Large intestine (tissue), 3 donors: Measurements from ENCODE around the gene ELF4. TPM values are rescaled to one million over a fixed set of nuclear protein-coding genes. Genes with fewer than 3 reads are reported as not detected.

Experiments used
- DNase-seq, 2 donors: peaks; one replicate each; pipeline versions ENCODE4 v3.0.0 to v3.0.0-alpha.2; 2013
- H3K27ac ChIP-seq: one replicate; pipeline ENCODE4 v1.5.1; 2013; ENCODE audit warnings: low read length
- H3K27me3 ChIP-seq: 2 replicates; pipeline ENCODE4 v1.6.1; 2013; ENCODE audit warnings: low read length; ENCODE audit not compliant: control insufficient read depth, insufficient read depth
- H3K36me3 ChIP-seq: 2 replicates; pipeline ENCODE4 v1.6.1; 2013; ENCODE audit warnings: low read length; ENCODE audit not compliant: control insufficient read depth, insufficient read depth
- H3K4me1 ChIP-seq: one replicate; pipeline ENCODE4 v1.6.1; 2013; ENCODE audit warnings: low read length; ENCODE audit not compliant: control insufficient read depth, insufficient read depth
- H3K4me3 ChIP-seq: one replicate; pipeline ENCODE4 v1.5.1; 2013; ENCODE audit warnings: low read length
- H3K9me3 ChIP-seq: one replicate; pipeline ENCODE4 v1.6.1; 2013; ENCODE audit warnings: mild to moderate bottlenecking, low read depth, low read length, moderate library complexity; ENCODE audit not compliant: control insufficient read depth
- WGBS: methylation state at CpG from one replicate; pipeline ENCODE4 v1.1.5; 2013; ENCODE audit warnings: low lambda C conversion rate; ENCODE audit not compliant: insufficient coverage; 5-methylcytosine and 5-hydroxymethylcytosine counted together
- polyA plus RNA-seq: library from polyadenylated mRNA; unstranded; fragments of 120-200 nt; gene quantifications from one replicate; pipeline ENCODE4 v1.2.1, GENCODE V29; 2013

The ELF4 gene
- polyA plus RNA-seq, 1 donor, result 32.0 TPM

DNA sequence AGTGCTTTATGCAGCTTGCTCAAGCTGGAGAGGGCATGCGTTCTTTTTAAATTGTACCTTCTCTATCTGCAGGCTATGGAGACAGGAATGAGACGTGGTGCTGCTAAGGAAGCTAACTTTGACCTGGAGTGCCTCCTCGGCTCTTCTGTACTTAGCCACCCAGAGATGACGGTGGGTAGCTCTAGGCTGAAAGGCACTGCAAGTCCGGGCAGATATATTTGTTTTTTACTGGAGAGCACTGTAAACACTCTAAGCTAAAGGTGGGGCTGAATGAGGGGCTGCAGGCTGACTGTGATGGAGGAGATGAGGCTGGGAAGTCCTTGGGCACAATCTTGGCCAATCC is 12.1 kb downstream of the ELF4 start:
- H3K27ac ChIP-seq, result peak overlapping the region; percentile 85
- no CpG with 5 or more reads among the region's 5 CpGs for WGBS
- H3K4me1 ChIP-seq, result peaks cover 40% of the 10 kb centered on the region

DNA sequence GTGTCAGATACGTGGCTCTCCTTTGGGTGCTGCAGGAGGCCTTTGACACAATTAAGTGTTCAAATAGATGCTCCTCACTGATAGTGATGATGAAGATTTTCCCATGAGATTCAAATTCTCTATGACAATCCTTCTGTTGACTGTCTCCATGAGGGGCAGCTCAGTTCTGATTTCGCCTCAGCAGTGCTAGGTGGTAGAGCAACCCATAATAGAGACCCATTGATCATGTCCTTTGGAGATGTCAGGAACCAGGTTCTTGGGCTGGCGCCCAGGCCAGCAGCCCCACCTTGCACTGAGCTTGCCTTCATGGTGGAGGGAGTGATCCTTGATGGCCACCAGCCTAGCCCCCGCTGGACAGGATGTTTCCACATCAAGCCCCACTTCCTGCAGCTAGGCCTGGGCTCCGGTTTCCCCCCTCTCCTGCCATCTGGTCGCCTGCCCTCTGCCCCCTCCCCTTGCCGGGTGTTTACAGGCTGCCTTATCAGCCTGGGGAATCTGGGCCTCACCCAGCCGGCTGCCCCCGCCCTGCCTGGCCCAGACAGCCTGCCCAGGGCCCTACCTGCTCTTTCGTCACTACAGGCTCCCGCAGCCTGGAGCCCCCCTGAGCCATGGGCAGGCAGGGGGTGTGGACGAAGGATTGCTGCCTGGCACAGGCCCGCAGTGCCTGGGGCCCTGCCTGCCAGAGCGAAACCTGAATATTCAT is 12.6 kb downstream of the ELF4 start:
- no peak overlapping the region for H3K4me3 ChIP-seq
- no peaks in the 10 kb centered on the region for H3K9me3 ChIP-seq
- no peaks in the 10 kb centered on the region for H3K36me3 ChIP-seq
- H3K4me1 ChIP-seq, result peaks cover 43% of the 10 kb centered on the region
- peak overlapping the region; percentile 85 for H3K27ac ChIP-seq
- WGBS, result no CpG with 5 or more reads among the region's 14 CpGs
- peak; percentile 64 to 74 for DNase-seq
- H3K27me3 ChIP-seq, result no peaks in the 10 kb centered on the region

More for the DNA sequence above, 12.1 kb downstream of the ELF4 start:
- Histone ChIP-seq H3K4me3 (no peak overlapping the region), H3K27me3 (no peaks in the 10 kb centered on the region), H3K36me3 (no peaks in the 10 kb centered on the region), H3K9me3 (no peaks in the 10 kb centered on the region)
- no peak for DNase-seq

DNA sequence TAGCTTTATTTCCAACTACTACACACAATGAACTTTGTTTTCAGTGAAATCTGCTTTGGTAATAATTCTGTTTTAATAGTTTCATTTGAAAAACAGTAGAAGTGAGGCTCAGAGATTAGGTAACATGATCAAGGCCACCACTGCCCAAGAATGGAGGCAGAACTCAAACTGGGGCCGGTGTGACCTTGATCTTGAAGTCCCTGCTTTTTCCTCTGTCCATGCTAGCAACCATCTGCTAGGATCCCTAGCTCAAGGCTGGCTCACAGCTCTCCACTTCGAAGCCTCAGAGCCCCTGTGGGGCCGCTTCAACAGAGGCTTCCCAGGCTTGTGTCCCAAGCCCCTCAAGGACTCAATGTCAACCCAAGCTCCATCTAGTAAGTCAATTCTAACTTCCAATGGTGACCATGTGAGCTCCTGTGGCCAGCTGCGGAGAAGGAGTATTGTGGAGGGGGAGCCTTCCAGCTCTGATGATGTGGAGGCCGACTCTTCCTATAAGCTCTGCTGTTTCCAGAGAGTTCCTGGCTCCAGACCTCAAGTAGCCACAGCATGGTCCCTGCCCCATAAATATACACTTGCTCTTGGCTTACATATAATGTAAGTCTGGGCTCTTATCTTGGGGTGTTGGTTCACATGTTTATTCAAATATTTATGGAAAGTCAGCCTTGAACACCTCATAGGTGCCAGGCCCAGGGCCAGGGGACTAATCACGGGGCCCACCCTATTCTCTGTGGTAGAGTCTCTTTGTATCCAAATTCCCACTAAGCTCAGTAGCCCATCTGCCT is 14.9 kb downstream of the ELF4 start:
- no peak for DNase-seq
- H3K4me1 ChIP-seq, result peaks cover 56% of the 10 kb centered on the region
- no peaks in the 10 kb centered on the region for H3K36me3 ChIP-seq
- WGBS, result no CpG with 5 or more reads among the region's 6 CpGs
- no peaks in the 10 kb centered on the region for H3K27me3 ChIP-seq
- H3K27ac ChIP-seq, result no peak overlapping the region
- H3K9me3 ChIP-seq, result no peaks in the 10 kb centered on the region
- H3K4me3 ChIP-seq, result no peak overlapping the region

DNA sequence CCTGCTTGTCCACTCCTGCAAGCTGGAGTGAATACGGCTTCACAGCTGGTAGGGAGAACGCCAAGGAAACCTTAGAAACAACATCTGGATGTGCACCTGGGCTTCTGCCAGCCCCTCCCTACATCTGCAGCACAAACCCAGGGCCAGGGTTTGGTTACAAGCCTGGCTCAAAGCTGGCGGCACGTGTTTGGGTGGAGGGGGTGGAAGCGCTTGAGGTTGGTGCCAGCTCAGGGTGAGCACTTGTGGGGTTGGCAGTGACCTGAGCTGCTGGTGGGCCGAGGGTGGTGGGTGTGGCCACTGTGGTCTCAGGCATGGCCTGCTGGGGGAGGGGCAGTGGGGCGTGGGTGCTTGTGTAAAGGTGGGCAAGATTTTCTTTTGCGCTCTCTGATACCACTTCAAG is 15.6 kb downstream of the ELF4 start:
- no CpG with 5 or more reads among the region's 8 CpGs for WGBS
- H3K27me3 ChIP-seq, result no peaks in the 10 kb centered on the region
- no peak for DNase-seq
- H3K9me3 ChIP-seq, result no peaks in the 10 kb centered on the region
- no peak overlapping the region for H3K4me3 ChIP-seq
- H3K4me1 ChIP-seq, result peaks cover 49% of the 10 kb centered on the region
- H3K27ac ChIP-seq, result no peak overlapping the region
- no peaks in the 10 kb centered on the region for H3K36me3 ChIP-seq

DNA sequence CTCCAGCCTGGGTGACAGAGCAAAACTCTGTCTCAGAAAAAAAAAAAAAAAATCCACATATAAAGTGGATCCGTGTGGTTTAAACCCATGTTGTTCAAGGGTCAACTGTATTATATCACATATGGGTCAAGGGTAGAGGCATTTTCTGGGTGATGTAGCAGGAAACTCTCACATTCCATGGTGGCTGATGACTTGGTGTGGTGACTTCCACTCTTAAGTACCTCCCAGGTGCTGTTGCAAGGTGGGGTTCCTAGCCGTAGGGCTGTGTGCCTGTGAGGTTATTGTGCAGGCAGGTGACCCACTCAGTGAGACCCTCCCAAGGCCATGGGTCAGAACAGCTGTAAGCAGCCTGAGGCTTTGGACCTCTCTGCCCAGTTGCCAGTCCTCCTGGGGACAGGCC is 17.0 kb downstream of the ELF4 start:
- H3K4me1 ChIP-seq, result peaks cover 35% of the 10 kb centered on the region
- no CpG with 5 or more reads among the region's 2 CpGs for WGBS
- no peaks in the 10 kb centered on the region for H3K9me3 ChIP-seq
- no peak for DNase-seq
- H3K36me3 ChIP-seq, result no peaks in the 10 kb centered on the region
- H3K27me3 ChIP-seq, result no peaks in the 10 kb centered on the region
- H3K27ac ChIP-seq, result peak overlapping the region; percentile 62
- H3K4me3 ChIP-seq, result no peak overlapping the region

DNA sequence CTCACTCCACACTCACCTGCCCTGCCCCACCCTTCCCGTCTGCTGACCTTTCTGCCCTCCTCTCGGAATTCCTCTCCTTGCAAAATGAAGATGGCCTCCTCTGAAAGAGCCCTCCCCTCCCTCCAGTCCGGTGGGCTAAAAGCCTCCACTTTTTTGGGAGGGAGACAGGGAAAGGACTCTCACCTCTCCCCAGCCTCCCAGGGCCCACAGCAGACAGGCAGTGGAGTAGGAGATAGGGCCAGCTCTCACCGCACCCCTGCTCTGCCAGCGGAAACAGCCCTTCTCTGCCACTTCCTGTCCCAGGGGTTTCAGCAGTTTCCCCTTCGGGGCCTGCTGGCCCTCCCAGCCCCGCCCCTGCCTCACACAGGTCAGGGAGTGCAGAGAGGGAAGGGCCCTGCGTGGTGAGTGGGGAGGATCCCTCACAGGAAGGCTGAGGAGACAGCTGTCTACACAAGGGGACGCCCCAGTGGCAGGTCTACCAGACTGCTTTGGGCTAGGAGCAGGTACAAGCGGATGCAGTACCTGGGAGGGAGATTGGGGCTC is 18.2 kb downstream of the ELF4 start:
- Histone ChIP-seq H3K36me3 (peaks cover 2% of the 10 kb centered on the region), H3K27ac (peak overlapping the region; percentile 85), H3K9me3 (no peaks in the 10 kb centered on the region), H3K4me1 (peaks cover 27% of the 10 kb centered on the region), H3K4me3 (peak overlapping the region; percentile 25), H3K27me3 (no peaks in the 10 kb centered on the region)
- DNase-seq, result peak; percentile 71 to 85
- WGBS, result no CpG with 5 or more reads among the region's 10 CpGs

DNA sequence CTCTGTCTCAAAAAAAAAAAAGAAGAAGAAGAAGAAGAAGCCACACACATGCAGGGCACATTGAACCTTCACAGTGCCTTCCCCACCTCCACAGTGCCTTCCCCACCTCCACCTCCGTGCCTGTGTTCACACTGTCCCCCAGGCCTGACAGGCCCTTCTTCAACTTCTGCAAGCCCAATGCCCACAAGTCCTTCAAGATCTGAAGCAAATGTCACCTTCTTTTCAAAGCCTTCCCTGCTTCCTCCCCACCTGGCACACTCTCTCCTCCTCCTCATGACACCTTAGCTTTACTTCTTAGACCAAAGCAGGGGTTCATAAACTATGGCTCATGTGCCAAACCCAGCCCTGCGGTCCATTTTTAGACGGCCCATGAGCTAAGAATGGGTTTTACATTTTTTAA is 19.9 kb downstream of the ELF4 start:
- no peaks in the 10 kb centered on the region for H3K27me3 ChIP-seq
- no peaks in the 10 kb centered on the region for H3K9me3 ChIP-seq
- no peak for DNase-seq
- H3K27ac ChIP-seq, result no peak overlapping the region
- H3K36me3 ChIP-seq, result peaks cover 9% of the 10 kb centered on the region
- WGBS, result no CpG with 5 or more reads among the region's 3 CpGs
- H3K4me3 ChIP-seq, result no peak overlapping the region
- H3K4me1 ChIP-seq, result peaks cover 22% of the 10 kb centered on the region

DNA sequence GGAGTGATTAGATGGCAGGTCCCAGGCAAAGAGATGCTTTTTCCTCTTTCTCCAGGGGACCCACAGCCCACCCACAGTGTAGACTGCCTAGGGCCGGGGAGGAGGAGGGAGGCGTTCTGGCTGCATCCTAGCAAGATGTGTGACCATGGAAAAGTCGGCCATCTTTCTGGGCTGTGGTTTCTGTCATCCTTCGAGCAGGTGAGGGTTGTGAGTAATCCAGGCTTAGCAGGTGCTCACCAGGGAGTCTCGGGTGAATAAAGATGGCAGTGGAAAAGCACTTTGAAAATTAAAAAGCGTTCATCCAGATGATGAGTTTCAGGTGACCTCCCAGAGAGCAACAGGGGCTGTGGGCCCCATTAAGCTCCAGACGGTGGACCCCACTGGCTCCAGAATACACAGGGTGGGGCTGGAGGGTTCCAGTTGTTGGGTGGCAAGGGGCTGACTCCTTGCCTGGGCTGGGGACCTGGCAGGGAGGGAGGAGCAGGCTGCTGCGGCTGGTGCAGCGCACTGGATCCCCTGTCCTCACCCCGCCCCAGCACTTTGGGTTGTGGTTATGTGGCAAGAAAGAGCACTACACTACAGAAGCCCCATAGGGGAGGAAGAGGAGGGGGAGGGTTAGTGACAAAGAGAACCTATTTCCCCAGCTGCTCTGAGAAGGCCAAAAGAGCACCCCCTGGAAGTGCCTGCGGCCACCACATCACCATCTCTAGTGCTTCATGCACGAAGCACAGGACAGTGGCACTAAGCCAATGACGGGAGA is 23.7 kb downstream of the ELF4 start:
- no CpG with 5 or more reads among the region's 13 CpGs for WGBS
- Histone ChIP-seq H3K4me1 (peaks cover 20% of the 10 kb centered on the region), H3K27me3 (no peaks in the 10 kb centered on the region), H3K4me3 (no peak overlapping the region), H3K9me3 (no peaks in the 10 kb centered on the region), H3K27ac (no peak overlapping the region), H3K36me3 (peaks cover 14% of the 10 kb centered on the region)
- DNase-seq, result no peak

DNA sequence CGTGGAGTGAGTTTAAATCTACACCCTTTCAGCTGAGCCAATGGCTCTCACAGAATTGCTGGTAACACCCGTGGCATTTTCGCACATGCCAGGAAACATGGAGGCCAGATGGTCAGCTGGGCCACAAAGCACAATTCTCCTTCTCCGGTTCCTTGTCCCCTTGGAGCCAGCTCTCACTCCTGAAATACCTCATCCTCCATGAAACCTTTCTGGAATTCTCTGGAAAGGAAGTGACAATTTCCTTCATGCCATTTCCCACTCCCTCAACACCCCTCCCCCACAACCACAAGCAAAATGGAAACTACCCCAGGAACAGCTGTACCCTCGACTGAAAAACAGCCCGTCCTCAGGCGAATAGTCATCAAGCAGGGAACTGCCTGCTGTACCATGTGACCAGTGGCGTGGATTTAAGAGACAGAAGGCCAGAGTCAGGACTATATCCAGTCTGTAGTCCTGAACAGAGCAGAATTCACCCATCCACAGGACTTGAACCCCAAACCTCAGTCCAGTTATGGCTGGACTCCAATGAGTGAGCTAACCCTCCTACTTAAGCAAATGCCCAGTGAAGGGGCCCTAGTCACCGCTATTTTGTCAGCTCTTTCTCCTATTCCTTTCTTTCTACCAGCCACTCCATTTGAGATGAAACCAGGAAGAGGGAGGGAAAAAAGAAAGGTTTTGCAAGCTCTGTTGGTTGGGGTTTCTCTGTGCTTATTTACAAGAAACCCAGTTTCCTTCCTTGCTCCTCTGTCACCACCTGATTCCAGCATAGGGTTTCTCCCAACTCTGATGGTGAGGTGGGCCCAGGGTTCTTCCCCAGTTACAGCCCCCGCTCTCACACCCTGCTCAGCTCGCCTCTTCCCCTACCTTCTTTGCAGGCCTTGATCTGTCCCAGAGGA is 24.5 kb downstream of the ELF4 start:
- no peak overlapping the region for H3K4me3 ChIP-seq
- H3K4me1 ChIP-seq, result peaks cover 22% of the 10 kb centered on the region
- peaks cover 18% of the 10 kb centered on the region for H3K36me3 ChIP-seq
- no peak for DNase-seq
- no peaks in the 10 kb centered on the region for H3K9me3 ChIP-seq
- H3K27ac ChIP-seq, result no peak overlapping the region
- no CpG with 5 or more reads among the region's 11 CpGs for WGBS
- H3K27me3 ChIP-seq, result no peaks in the 10 kb centered on the region
